ENCODE data around the gene HAUS7.
"Not testable (repeated sequence)": the region's sequence is repeated elsewhere in the genome, so short reads cannot be mapped to it uniquely, and the experiment has no call there.

HAUS7 gene

GRCh38 chrX:153406903-153407302 lies 63.5 kb downstream of the HAUS7 start:
- no peak for DNase-seq

GRCh38 chrX:153406011-153406410 lies 64.4 kb downstream of the HAUS7 start:
- DNase-seq, result no peak

DNA sequence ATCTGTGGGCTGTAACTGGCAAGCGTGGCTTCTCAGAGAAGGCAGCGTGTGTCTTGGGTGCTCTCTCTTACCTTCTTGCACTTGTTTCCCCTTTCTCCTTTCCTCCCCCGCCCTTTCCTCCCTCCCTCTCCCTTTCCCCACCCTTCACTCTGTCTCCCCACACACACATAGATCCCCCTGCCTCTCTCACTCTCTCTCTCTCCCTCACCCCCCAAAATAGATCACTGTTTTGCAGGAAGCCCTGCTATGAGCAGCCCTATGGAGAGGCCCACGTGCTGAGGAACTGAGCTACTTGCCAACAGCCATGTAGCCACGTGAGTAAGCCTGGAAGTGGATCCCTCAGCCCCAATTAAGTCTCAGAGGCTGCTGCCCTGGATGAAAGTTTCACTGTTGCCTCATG lies 65.0 kb downstream of the HAUS7 start:
- DNase-seq, result no peak

DNA sequence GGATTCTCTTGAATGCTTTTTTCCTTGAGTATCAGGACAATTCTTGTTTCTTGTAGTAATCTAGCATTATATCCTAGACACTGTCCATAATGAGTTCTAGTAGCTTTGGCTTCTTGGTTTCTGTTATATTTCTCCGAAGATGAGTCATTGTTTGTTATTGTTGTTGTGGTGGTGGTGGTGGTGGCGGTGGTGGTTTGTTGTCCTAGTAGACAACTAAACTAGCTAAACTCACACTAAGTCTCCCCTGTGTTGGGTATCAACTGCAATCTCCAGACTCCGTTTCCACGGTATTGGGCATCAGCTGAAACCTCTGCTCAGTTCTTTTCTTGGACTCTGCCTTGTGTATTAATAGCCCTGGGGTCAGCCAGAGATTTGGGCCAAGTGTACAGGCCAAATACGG lies 66.0 kb downstream of the HAUS7 start:
- DNase-seq, result not testable (repeated sequence)

GRCh38 chrX:153401133-153401764 lies 69.1 kb downstream of the HAUS7 start, which contains the start of gene PNMA6E:
Gene PNMA6E, minus strand, starts transcription at chrX:153401350. Its CDS starts 2,501 bp downstream, at chrX:153398849.
- DNase-seq, result no peak

DNA sequence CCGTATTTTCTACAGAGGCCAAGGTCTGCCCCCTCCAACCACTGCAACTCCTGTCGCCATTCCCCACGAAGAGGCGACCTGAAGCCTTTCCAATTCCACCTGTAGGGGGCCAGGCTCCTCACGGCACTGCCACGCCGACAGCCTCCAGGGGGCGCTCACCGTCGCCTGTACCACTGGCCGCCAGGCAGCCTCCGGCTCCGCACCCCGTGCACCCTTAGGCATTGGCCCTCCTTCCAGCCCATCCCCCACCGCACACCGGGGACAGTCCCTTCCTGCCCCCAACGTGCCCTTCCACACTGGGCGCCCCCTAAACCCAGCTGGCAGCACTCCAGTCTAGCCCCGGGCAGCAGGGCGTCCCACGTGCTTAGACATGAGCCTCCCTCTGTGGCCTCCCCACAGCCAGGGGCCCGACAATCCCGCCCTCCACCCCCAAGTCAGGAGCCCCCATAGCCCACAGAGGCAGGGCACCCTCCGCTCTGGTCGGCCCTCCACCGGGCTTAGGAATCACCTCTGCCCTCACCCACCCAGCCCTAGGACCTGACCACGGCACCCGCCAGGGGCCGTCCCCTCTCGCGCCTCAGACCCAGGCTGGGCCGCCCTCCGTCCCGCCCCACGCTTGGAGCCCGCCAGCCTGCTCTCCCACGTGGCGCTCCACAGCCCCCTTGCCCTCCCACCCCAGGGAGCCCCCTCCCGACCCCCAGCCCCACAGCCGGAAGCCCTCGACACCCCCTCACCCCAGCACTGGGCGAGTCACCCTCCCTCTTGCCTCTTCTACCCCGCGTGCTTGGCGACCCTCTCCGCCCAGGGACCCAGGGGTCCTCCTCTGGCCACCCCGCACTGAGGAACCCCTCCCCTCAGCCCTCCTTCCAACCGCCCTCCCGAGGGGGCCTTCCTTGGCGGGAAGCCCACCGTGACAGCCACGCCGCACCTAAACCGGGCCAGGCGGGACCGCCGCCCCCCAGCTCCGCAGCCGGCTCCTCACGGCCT lies 69.9 kb downstream of the HAUS7 start:
- peak; percentile 72 for DNase-seq

GRCh38 chrX:153398275-153398960 lies 72.0 kb downstream of the HAUS7 start:
- no peak for DNase-seq

All from RPMI8226 (cell line).